Measurements from ENCODE around the gene AIMP1. TPM values are rescaled to one million over a fixed set of nuclear protein-coding genes. Genes with fewer than 3 reads are reported as not detected.

Gene AIMP1
- total and polyA plus RNA-seq, 2 of the 13 experiments (the other 11 are each of a cell fraction or from before 2014, with no cell fraction given) = 28.6 to 82.9 TPM

- TF ChIP-seq ZNF790 (CRISPR knock-in tag; IDR thresholded peaks at IDR 0.05; ENCODE audit: borderline replicate concordance) (no peak), ZNF333 (CRISPR knock-in tag; IDR thresholded peaks at IDR 0.05; ENCODE audit: borderline replicate concordance) (peak; percentile 62; the same call in 1 of the 2 replicates), SP4 (CRISPR knock-in tag; IDR thresholded peaks at IDR 0.05) (peak; percentile 71), SP1 (IDR thresholded peaks at IDR 0.05) (no peak), SP1 (CRISPR knock-in tag; IDR thresholded peaks at IDR 0.05) (no peak; the same call in 1 of the 2 replicates), SMARCE1 (IDR thresholded peaks at IDR 0.05; ENCODE audit: borderline replicate concordance) (no peak), GFI1 (CRISPR knock-in tag; IDR thresholded peaks at IDR 0.05; ENCODE audit: borderline replicate concordance) (0 out of 2 replicates have a peak, but pooled peaks have one; percentile 58), SIX1 (CRISPR knock-in tag; IDR thresholded peaks at IDR 0.05; ENCODE audit: borderline replicate concordance) (no peak), REPIN1 (CRISPR knock-in tag; IDR thresholded peaks at IDR 0.05; ENCODE audit: borderline replicate concordance, low read depth) (peak; percentile 80), CSRNP2 (CRISPR knock-in tag; conservative IDR thresholded peaks at IDR 0.05; ENCODE audit: low read depth) (no peak), LBX2 (CRISPR knock-in tag; IDR thresholded peaks at IDR 0.05; ENCODE audit: borderline replicate concordance) (0 out of 2 replicates have a peak, but pooled peaks have one; percentile 64), WIZ (CRISPR knock-in tag; IDR thresholded peaks at IDR 0.05) (no peak), TMF1 (CRISPR knock-in tag; IDR thresholded peaks at IDR 0.05; ENCODE audit: low read depth) (no peak), NCOR1 (IDR thresholded peaks at IDR 0.05; ENCODE audit: borderline replicate concordance, low read length) (peak; percentile 32; the same call in 1 of the 2 replicates), ZNF251 (CRISPR knock-in tag; IDR thresholded peaks at IDR 0.05) (no peak), RELA (CRISPR knock-in tag; IDR thresholded peaks at IDR 0.05) (no peak), ZBTB43 (CRISPR knock-in tag; conservative IDR thresholded peaks at IDR 0.05) (no peak), SMARCC2 (IDR thresholded peaks at IDR 0.05) (no peak), KDM1A (CRISPR knock-in tag; IDR thresholded peaks at IDR 0.05) (no peak), ZNF17 (CRISPR knock-in tag; IDR thresholded peaks at IDR 0.05) (no peak), REST (IDR thresholded peaks at IDR 0.05; ENCODE audit: borderline replicate concordance in 1 of 2, low read depth in 1 of 2, low read length in 2 of 2) (peak in 1 of 2 experiments; percentile 59; a peak in 1 of 4 replicates), ZFAT (CRISPR knock-in tag; conservative IDR thresholded peaks at IDR 0.05) (no peak), PPARG (CRISPR knock-in tag; conservative IDR thresholded peaks at IDR 0.05) (0 out of 2 replicates have a peak, but pooled peaks have one; percentile 9), ZFP36 (IDR thresholded peaks at IDR 0.05; ENCODE audit: borderline replicate concordance, low read depth, low read length, partially characterized antibody) (no peak)
Measured at GRCh38 chr4:106315968-106316772, at the start of gene AIMP1, which contains the start of gene TBCK (continued).

Data from HepG2 (cell line).